Effector CD4-positive, alpha-beta T cell (primary cell): ENCODE data around the gene THBS2.
"Not testable (repeated sequence)": the region's sequence is repeated elsewhere in the genome, so short reads cannot be mapped to it uniquely, and the experiment has no call there.

Source experiments
- DNase-seq: peaks from one replicate; pipeline ENCODE4 v3.0.0-alpha.2; 2020

Gene THBS2

DNA sequence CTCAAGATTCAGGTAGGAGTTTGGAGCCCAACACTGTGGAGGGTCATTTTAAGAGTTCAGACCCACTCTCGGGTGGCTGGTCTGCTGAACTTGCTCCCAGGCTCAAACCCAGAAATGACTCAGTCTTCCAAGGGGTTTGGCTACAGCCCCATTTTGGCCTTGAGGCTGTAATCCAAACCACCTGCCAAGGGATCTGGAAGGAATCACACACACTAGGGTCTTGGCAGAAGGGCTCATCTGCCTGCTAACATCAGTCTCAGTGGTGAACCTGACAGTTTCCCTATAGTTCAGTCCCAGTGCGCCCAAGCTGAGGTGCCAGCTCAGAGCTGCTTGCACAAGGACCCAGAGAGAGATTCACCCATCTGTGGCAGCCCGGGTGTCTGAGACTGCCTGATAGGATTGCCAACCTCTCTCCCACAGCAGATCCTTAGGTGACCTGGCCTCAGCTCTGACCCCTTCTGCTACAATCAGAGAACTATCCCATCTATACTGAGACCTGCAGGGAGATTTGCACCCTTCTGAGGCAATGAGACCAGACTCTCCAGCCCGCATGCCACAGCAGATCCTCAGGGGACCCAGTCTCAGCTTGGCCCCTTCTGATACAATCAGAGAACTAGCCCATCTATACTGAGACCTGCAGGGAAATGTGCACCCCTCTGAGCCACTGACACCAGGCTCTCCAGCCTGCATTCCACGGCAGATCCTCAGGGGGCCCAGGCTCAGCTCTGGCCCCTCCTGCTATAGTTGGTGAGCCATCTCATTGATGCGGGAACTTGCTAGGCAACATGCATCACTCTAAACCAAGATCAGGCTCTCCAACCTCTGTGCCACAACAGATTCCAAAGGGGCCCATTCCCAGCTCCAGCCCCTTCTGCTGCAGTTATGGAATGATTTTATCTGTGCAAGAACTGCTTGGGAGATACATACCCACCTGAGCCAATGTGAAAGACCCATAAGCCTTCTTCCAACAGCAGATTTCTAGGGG, 48.2 kb downstream of the THBS2 start:
- DNase-seq = no peak

DNA sequence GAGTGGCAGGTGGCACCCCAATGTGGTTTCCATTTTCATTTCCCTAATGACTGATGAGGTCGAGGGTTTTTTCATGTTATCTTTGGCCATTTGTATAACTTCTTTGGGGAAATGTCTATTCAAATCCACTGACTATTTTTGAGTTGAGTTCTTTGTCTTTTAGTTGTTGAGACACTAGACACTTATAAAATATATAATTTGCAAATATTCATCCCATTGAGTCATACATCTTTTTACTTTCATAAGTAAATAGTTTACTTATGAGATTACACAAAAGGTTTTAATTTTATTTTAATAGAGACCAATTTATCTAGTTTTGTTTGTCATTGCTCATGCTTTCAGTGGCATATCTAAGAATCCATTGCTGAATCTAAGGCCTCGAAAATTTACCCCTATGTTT, 49.5 kb downstream of the THBS2 start:
- no peak for DNase-seq

DNA sequence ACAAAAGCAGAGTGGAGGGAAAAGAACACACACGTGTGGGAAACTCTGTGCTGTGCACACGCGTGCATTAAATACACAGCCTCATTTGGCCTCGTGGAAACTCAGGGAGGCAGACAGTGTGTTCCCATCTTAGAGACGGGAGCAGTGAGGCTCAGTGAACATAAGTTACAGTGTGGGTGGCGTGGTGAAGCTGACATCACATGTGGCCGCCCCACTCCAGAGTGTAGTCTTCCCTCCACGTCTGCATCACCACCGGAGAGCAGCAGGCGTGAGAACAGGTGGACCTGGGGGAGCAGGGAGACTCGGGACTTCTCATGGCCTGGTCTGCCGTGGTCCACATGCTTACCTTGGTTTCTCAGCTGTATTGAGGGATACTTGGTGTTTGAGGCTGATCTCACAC, 51.7 kb downstream of the THBS2 start:
- DNase-seq = no peak

- DNase-seq = no peak
These were observed 52.6 kb downstream of the THBS2 start for GRCh38 chr6:169200893-169201514.

GRCh38 chr6:169199625-169200335, 53.9 kb downstream of the THBS2 start:
- no peak for DNase-seq

DNA sequence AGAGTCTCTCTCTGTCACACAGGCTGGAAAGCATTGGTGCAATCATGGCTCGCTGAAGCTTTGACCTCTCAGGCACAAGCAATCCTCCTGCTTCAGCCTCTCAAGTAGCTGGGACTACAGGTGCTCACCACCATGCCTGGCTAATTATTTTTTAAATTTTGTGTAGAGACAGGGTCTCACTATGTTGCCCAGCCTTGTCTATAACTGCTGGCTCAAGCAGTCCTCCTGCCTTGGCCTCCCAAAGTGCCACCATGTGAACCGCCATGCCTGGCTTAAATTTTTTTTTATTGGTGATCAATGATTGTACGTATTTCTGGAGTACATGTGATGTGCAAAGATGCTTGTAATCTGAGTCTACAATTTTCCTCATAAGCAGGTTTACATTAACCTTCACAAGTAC, 54.8 kb downstream of the THBS2 start:
- DNase-seq = no peak

- DNase-seq = not testable (repeated sequence)
These were observed 55.7 kb downstream of the THBS2 start for GRCh38 chr6:169197929-169198328.

GRCh38 chr6:169196279-169196678, 57.4 kb downstream of the THBS2 start:
- not testable (repeated sequence) for DNase-seq

DNA sequence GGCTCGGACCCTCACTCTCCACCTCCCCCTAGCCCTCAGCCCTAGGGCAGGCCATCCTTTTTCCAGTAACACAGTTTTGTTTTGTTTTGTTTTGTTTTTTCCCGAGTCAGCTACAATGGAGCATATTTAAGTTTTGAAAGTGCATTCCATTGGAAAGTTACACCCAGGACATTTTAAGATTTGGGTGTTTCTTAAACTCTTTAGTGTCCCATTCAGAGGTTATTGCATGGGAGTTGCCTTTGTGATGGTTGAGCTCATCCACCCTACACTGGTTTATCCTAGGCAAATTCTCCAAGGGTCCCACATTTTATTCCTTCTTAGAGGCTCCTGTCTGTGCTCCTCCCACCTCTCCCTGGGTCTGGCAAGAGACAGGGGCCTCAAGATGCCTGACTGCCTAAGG, 58.9 kb downstream of the THBS2 start:
- no peak for DNase-seq

DNA sequence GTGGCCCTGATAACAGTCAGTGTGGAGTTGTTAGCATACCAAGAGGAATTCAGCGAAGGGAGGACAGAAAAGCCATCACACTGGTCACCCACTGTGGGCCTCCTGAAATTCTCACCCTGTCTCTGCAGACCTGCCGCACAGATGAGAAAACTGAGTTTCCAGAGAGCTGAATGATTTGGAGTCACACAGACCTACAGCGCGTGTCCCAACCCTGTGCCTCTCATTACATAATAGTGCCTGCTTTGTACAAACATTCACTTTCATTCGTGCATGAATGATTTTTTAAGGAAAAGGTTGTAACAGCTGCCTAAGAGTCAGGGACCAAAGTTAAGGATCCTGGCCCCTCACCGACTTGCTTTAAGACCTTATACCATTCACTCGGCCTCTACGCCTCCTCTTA, 62.7 kb downstream of the THBS2 start:
- no peak for DNase-seq

GRCh38 chr6:169190144-169190584, 63.5 kb downstream of the THBS2 start:
- DNase-seq = no peak

DNA sequence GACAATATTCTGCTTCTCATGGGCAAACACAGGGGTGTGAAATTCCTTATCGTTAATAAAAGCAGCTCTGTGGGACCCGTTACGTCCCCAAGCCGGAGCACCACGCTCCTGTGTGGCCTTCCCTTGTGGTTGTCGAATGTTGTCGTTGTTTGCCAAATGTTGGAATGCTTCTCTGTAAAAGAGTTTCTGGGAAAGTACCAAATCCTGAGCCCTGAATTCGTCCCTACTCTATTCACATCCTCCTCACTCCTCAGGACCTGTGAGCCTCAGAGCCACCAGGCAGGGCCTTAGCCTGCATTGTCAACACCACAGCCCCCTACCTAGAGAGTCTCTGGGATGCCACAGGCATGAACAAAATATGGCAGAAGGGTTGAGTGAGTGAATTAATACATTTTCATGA, 64.0 kb downstream of the THBS2 start:
- no peak for DNase-seq

DNA sequence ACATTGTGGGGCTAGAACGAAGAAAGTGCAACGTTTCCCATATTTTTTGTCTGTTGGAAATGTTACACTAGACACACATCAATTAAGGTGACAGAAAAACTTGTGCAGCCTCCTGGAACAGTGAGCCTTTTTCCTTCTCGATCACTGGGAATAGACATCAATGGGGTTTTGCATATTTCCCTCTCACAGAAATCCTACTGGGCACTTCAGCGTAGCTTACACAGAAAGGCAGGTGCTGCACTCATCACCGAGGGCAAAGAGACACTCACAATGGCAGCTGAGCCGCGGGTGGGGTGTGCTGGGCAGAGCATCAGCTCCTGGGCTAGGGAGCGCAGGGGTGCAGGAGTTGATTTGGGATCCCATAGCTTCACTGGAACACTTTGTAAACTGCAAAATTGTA, 64.5 kb downstream of the THBS2 start:
- DNase-seq = no peak

DNA sequence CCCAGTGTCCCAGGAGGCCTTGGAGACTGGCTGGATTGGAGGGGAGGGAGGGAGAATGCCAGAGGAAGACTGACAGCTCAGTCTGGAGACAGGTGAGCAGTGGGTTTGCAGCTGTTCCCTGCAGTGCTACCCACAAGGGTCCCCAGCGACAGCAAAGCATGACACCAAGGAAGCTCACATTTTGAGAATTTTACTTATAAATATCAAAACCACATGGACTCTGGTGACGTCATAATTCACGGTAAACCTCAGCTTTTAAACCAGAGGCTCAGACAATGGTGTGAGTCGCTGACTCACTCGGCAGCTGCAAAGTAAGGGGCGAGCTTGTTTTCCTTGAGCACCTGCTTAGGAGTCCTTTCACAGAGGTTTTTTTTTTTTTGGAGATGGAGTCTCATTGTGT, 65.2 kb downstream of the THBS2 start:
- no peak for DNase-seq

DNA sequence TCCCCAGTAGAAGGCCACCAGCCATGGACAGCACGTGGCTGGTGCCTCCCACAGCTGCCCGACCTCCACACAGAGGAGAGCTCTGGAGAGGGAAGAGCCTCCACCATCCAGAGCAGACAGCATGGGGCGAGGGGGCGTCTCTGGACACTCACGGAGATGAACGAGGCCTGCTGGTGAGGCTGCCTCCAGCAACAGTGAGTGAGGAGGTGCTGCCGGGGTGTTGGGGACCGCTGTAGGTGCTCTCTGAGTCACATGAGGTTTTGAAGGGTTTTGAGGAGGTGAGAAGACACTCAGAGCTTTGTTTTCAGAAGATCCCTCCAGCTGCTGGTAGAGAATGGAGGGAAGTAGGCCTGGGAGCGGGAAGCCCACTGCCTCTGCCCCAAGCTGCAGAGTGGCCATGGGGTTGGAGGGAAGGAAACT, 65.6 kb downstream of the THBS2 start:
- no peak for DNase-seq

GRCh38 chr6:169186496-169187169, 67.0 kb downstream of the THBS2 start:
- no peak for DNase-seq

- DNase-seq = no peak
These were observed 67.8 kb downstream of the THBS2 start for GRCh38 chr6:169185692-169186485.

GRCh38 chr6:169185011-169185521, 68.6 kb downstream of the THBS2 start:
- no peak for DNase-seq

GRCh38 chr6:169184419-169184818, 69.2 kb downstream of the THBS2 start:
- no peak for DNase-seq

DNA sequence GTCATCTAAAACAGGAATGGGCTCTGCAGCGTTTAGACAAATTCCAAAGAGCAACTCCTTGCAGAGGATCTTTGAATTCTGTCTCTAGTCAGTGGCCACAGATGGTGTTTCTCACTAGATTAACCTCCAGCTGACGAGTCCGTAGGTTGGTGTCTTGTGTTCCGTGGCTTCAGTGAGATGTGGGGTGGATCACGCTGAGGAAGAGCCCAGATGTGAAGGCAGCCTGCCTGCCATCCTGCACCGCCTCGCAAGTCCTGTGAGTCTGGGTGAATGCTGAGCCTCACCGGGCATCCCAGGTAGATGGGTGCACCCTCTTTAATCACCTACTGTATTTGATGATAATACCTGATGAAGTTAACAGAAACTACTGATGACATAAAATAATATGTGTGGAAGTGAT, 70.4 kb downstream of the THBS2 start:
- no peak for DNase-seq

DNA sequence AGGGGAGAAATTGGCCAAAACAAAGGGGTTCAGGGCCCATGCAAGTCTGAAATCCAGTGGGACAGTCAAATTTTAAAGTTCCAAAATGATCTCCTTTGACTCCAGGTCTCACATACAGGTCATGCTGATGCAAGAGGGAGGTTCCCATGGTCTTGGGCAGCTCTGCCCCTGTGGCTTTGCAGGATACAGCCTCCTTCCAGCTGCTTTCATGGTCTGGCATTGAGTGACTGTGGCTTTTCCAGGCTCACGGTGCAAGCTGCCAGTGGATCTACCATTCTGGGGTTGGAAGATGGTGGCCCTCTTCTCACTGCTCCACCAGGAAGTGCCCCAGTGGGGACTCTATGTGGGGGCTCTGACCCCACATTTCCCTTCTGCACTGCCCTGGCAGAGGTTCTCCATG, 73.8 kb downstream of the THBS2 start:
- DNase-seq = not testable (repeated sequence)
